ENCODE results near the gene JAZF1. TPM values are rescaled to one million over a fixed set of nuclear protein-coding genes. Genes with fewer than 3 reads are reported as not detected.

JAZF1 gene
- total RNA-seq, 1 donor from 2014 or later: 7.2 TPM

GRCh38 chr7:27941522-27941921 lies 239.1 kb downstream of the JAZF1 start:
- Mint-ChIP-seq H3K4me1 (peaks cover 4% of the 10 kb centered on the region), H3K27ac (no peak overlapping the region), H3K9me3 (no peaks in the 10 kb centered on the region), H3K36me3 (peaks cover 2% of the 10 kb centered on the region), H3K4me3 (no peak overlapping the region), H3K27me3 (ENCODE audit: low read depth) (no peaks in the 10 kb centered on the region)
- TF ChIP-seq, protein P1, sequence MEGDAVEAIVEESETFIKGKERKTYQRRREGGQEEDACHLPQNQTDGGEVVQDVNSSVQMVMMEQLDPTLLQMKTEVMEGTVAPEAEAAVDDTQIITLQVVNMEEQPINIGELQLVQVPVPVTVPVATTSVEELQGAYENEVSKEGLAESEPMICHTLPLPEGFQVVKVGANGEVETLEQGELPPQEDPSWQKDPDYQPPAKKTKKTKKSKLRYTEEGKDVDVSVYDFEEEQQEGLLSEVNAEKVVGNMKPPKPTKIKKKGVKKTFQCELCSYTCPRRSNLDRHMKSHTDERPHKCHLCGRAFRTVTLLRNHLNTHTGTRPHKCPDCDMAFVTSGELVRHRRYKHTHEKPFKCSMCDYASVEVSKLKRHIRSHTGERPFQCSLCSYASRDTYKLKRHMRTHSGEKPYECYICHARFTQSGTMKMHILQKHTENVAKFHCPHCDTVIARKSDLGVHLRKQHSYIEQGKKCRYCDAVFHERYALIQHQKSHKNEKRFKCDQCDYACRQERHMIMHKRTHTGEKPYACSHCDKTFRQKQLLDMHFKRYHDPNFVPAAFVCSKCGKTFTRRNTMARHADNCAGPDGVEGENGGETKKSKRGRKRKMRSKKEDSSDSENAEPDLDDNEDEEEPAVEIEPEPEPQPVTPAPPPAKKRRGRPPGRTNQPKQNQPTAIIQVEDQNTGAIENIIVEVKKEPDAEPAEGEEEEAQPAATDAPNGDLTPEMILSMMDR (IDR thresholded peaks at IDR 0.05; ENCODE audit: unreplicated experiment): no peak
- DNase-seq (ENCODE audit: low spot score in 2 of 2, unreplicated experiment in 2 of 2): no peak

DNA sequence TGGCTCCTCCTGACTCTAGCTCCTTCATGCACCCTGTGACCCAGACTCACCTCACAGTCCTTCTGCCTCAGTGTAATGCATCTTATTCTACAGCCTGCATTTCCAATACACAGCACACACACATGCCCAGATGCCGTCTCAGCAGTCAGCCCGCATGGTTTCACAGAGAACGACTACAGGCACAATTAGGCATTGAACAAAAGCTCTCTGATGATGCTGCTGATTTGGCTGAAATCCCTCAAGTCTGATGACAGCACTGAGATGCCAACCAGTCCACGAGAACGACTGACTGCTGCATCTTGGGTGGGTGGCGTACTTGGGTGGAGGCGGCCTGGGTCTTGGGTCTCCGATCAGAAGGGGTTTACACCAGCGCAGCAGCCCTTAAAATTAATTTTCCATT lies 240.3 kb downstream of the JAZF1 start:
- H3K4me3 Mint-ChIP-seq: no peak overlapping the region
- TF ChIP-seq, protein P1 (IDR thresholded peaks at IDR 0.05; ENCODE audit: unreplicated experiment): no peak
- peaks cover 4% of the 10 kb centered on the region for H3K4me1 Mint-ChIP-seq
- H3K9me3 Mint-ChIP-seq: no peaks in the 10 kb centered on the region
- H3K27ac Mint-ChIP-seq: no peak overlapping the region
- no peaks in the 10 kb centered on the region for H3K27me3 Mint-ChIP-seq (ENCODE audit: low read depth)
- DNase-seq (ENCODE audit: low spot score in 2 of 2, unreplicated experiment in 2 of 2): no peak
- H3K36me3 Mint-ChIP-seq: peaks cover 2% of the 10 kb centered on the region

DNA sequence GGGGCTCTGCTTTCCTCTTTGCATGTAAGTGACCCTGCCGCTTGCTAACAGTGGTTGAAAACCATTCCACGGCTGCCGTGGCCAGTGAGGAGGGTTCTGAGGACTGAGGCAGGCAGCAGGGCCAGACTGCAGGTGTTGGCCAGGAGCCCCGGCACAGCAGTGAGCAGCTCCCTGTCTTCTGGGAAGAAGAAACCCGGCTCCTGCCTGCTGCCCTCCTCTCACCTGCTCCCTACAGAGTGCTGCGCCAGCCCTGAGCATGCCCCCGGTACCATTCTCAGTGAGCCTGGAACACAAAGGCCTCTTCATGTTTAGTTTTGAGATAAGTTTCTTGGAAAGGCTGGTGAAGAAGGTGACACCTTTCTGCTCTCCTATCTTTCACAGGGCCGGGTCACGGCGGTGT lies 240.7 kb downstream of the JAZF1 start:
- Mint-ChIP-seq H3K27me3 (ENCODE audit: low read depth) (no peaks in the 10 kb centered on the region), H3K27ac (no peak overlapping the region), H3K9me3 (no peaks in the 10 kb centered on the region), H3K4me3 (no peak overlapping the region), H3K4me1 (peaks cover 4% of the 10 kb centered on the region), H3K36me3 (peaks cover 2% of the 10 kb centered on the region)
- DNase-seq (ENCODE audit: low spot score in 2 of 2, unreplicated experiment in 2 of 2): no peak
- TF ChIP-seq, protein P1 (IDR thresholded peaks at IDR 0.05; ENCODE audit: unreplicated experiment): no peak

- TF ChIP-seq, protein P1 (IDR thresholded peaks at IDR 0.05; ENCODE audit: unreplicated experiment): no peak
- Mint-ChIP-seq H3K9me3 (no peaks in the 10 kb centered on the region), H3K27ac (no peak overlapping the region), H3K4me1 (peaks cover 4% of the 10 kb centered on the region), H3K27me3 (ENCODE audit: low read depth) (no peaks in the 10 kb centered on the region), H3K36me3 (peaks cover 2% of the 10 kb centered on the region), H3K4me3 (no peak overlapping the region)
- DNase-seq (ENCODE audit: low spot score in 2 of 2, unreplicated experiment in 2 of 2): no peak
Measured at GRCh38 chr7:27936768-27937102, 243.9 kb downstream of the JAZF1 start.

GRCh38 chr7:27936047-27936767 lies 244.4 kb downstream of the JAZF1 start:
- Mint-ChIP-seq H3K27ac (no peak overlapping the region), H3K4me3 (no peak overlapping the region), H3K9me3 (no peaks in the 10 kb centered on the region), H3K27me3 (ENCODE audit: low read depth) (no peaks in the 10 kb centered on the region), H3K4me1 (peaks cover 4% of the 10 kb centered on the region), H3K36me3 (peaks cover 2% of the 10 kb centered on the region)
- TF ChIP-seq, protein P1 (IDR thresholded peaks at IDR 0.05; ENCODE audit: unreplicated experiment): no peak
- no peak for DNase-seq (ENCODE audit: low spot score in 2 of 2, unreplicated experiment in 2 of 2)

All from mesothelial cell of epicardium (in vitro differentiated cells).